Measurements from ENCODE around the gene BARX1. TPM values are rescaled to one million over a fixed set of nuclear protein-coding genes. Genes with fewer than 3 reads are reported as not detected.
"Not testable (repeated sequence)": the region's sequence is repeated elsewhere in the genome, so short reads cannot be mapped to it uniquely, and the experiment has no call there.

BARX1 gene
- total and polyA plus RNA-seq, 4 donors: 0.23 to 0.27 TPM; not detected in 2

GRCh38 chr9:93941493-93941892 lies 13.7 kb downstream of the BARX1 start:
- Histone ChIP-seq H3K9me3 (ENCODE audit: control insufficient read depth, low read length) (no peaks in the 10 kb centered on the region), H3K36me3 (ENCODE audit: control insufficient read depth in 1 of 2, insufficient read depth in 2 of 2, low read length in 1 of 2) (no peaks in the 10 kb centered on the region), H3K27me3 (ENCODE audit: control insufficient read depth in 1 of 2, insufficient read depth in 2 of 2, low read length in 1 of 2) (no peaks in the 10 kb centered on the region), H3K4me3 (ENCODE audit: low read length in 2 of 2) (no peak overlapping the region), H3K4me1 (ENCODE audit: control insufficient read depth in 1 of 2, insufficient read depth in 2 of 2, low read length in 2 of 2) (no peaks in the 10 kb centered on the region), H3K27ac (ENCODE audit: low read depth in 1 of 2, low read length in 2 of 2) (no peak overlapping the region)
- DNase-seq: no peak
- intact Hi-C loops (cut with DNase I): no loop called here
- WGBS, 2 donors: 68 to 78% methylated on average over 2 of the region's 2 CpGs
- ATAC-seq (ENCODE audit: low FRiP score): no peak

- Histone ChIP-seq H3K27me3 (ENCODE audit: control insufficient read depth in 1 of 2, insufficient read depth in 2 of 2, low read length in 1 of 2) (no peaks in the 10 kb centered on the region), H3K36me3 (ENCODE audit: control insufficient read depth in 1 of 2, insufficient read depth in 2 of 2, low read length in 1 of 2) (no peaks in the 10 kb centered on the region), H3K9me3 (ENCODE audit: control insufficient read depth, low read length) (no peaks in the 10 kb centered on the region), H3K27ac (ENCODE audit: low read depth in 1 of 2, low read length in 2 of 2) (no peak overlapping the region), H3K4me1 (ENCODE audit: control insufficient read depth in 1 of 2, insufficient read depth in 2 of 2, low read length in 2 of 2) (no peaks in the 10 kb centered on the region), H3K4me3 (ENCODE audit: low read length in 2 of 2) (no peak overlapping the region)
- no peak for ATAC-seq (ENCODE audit: low FRiP score)
- WGBS, 2 donors: 92% methylated on average over 8 of the region's 8 CpGs
- intact Hi-C loops (cut with DNase I): no loop called here
- no peak for DNase-seq
Observed at GRCh38 chr9:93940951-93941350, 14.2 kb downstream of the BARX1 start.

- H3K9me3 ChIP-seq (ENCODE audit: control insufficient read depth, low read length); H3K27me3 ChIP-seq (ENCODE audit: control insufficient read depth in 1 of 2, insufficient read depth in 2 of 2, low read length in 1 of 2); H3K4me3 ChIP-seq (ENCODE audit: low read length in 2 of 2); ATAC-seq (ENCODE audit: low FRiP score); intact Hi-C loops (cut with DNase I); H3K4me1 ChIP-seq (ENCODE audit: control insufficient read depth in 1 of 2, insufficient read depth in 2 of 2, low read length in 2 of 2); H3K36me3 ChIP-seq (ENCODE audit: control insufficient read depth in 1 of 2, insufficient read depth in 2 of 2, low read length in 1 of 2); H3K27ac ChIP-seq (ENCODE audit: low read depth in 1 of 2, low read length in 2 of 2); DNase-seq: not testable (repeated sequence)
- WGBS, 2 donors: 87 to 90% methylated on average over 7 of the region's 7 CpGs
Observed at GRCh38 chr9:93939589-93939988, 15.6 kb downstream of the BARX1 start.

GRCh38 chr9:93937193-93937592 lies 18.0 kb downstream of the BARX1 start:
- Histone ChIP-seq H3K27me3 (ENCODE audit: control insufficient read depth in 1 of 2, insufficient read depth in 2 of 2, low read length in 1 of 2) (no peaks in the 10 kb centered on the region), H3K36me3 (ENCODE audit: control insufficient read depth in 1 of 2, insufficient read depth in 2 of 2, low read length in 1 of 2) (no peaks in the 10 kb centered on the region), H3K4me3 (ENCODE audit: low read length in 2 of 2) (no peak overlapping the region), H3K9me3 (ENCODE audit: control insufficient read depth, low read length) (no peaks in the 10 kb centered on the region), H3K27ac (ENCODE audit: low read depth in 1 of 2, low read length in 2 of 2) (no peak overlapping the region), H3K4me1 (ENCODE audit: control insufficient read depth in 1 of 2, insufficient read depth in 2 of 2, low read length in 2 of 2) (no peaks in the 10 kb centered on the region)
- WGBS, 2 donors: 37 to 53% methylated on average over 1 of the region's 1 CpG
- ATAC-seq (ENCODE audit: low FRiP score) (no peak), DNase-seq (no peak)
- intact Hi-C loops (cut with DNase I): no loop called here

GRCh38 chr9:93931905-93932304 lies 23.2 kb downstream of the BARX1 start:
- H3K27me3 ChIP-seq (ENCODE audit: control insufficient read depth in 1 of 2, insufficient read depth in 2 of 2, low read length in 1 of 2): no peaks in the 10 kb centered on the region
- no peak for DNase-seq

GRCh38 chr9:93930070-93930469 lies 25.1 kb downstream of the BARX1 start:
- no peaks in the 10 kb centered on the region for H3K36me3 ChIP-seq (ENCODE audit: control insufficient read depth in 1 of 2, insufficient read depth in 2 of 2, low read length in 1 of 2)
- no peaks in the 10 kb centered on the region for H3K4me1 ChIP-seq (ENCODE audit: control insufficient read depth in 1 of 2, insufficient read depth in 2 of 2, low read length in 2 of 2)
- no peak overlapping the region for H3K4me3 ChIP-seq (ENCODE audit: low read length in 2 of 2)
- peaks cover 3% of the 10 kb centered on the region for H3K9me3 ChIP-seq (ENCODE audit: control insufficient read depth, low read length)
- DNase-seq (no peak), ATAC-seq (ENCODE audit: low FRiP score) (no peak)
- intact Hi-C loops (cut with DNase I): no loop called here
- no peak overlapping the region for H3K27ac ChIP-seq (ENCODE audit: low read depth in 1 of 2, low read length in 2 of 2)
- 43 to 55% methylated on average over 8 of the region's 8 CpGs for WGBS, 2 donors
- no peaks in the 10 kb centered on the region for H3K27me3 ChIP-seq (ENCODE audit: control insufficient read depth in 1 of 2, insufficient read depth in 2 of 2, low read length in 1 of 2)

More at GRCh38 chr9:93931905-93932304, 23.2 kb downstream of the BARX1 start:
- H3K36me3 ChIP-seq (ENCODE audit: control insufficient read depth in 1 of 2, insufficient read depth in 2 of 2, low read length in 1 of 2): no peaks in the 10 kb centered on the region
- no peak overlapping the region for H3K4me3 ChIP-seq (ENCODE audit: low read length in 2 of 2)
- no peak for ATAC-seq (ENCODE audit: low FRiP score)
- H3K4me1 ChIP-seq (ENCODE audit: control insufficient read depth in 1 of 2, insufficient read depth in 2 of 2, low read length in 2 of 2): no peaks in the 10 kb centered on the region
- intact Hi-C loops (cut with DNase I): no loop called here
- WGBS, 2 donors: 78 to 82% methylated on average over 11 of the region's 11 CpGs
- peaks cover 3% of the 10 kb centered on the region for H3K9me3 ChIP-seq (ENCODE audit: control insufficient read depth, low read length)
- no peak overlapping the region for H3K27ac ChIP-seq (ENCODE audit: low read depth in 1 of 2, low read length in 2 of 2)

- no peak overlapping the region for H3K4me3 ChIP-seq (ENCODE audit: low read length in 2 of 2)
- intact Hi-C loops (cut with DNase I): no loop called here
- WGBS, 2 donors: 82 to 95% methylated on average over 1 of the region's 1 CpG
- H3K4me1 ChIP-seq (ENCODE audit: control insufficient read depth in 1 of 2, insufficient read depth in 2 of 2, low read length in 2 of 2): no peaks in the 10 kb centered on the region
- no peak for ATAC-seq (ENCODE audit: low FRiP score)
- no peak for DNase-seq
- no peaks in the 10 kb centered on the region for H3K36me3 ChIP-seq (ENCODE audit: control insufficient read depth in 1 of 2, insufficient read depth in 2 of 2, low read length in 1 of 2)
- H3K27ac ChIP-seq (ENCODE audit: low read depth in 1 of 2, low read length in 2 of 2): no peak overlapping the region
- peaks cover 3% of the 10 kb centered on the region for H3K9me3 ChIP-seq (ENCODE audit: control insufficient read depth, low read length)
- H3K27me3 ChIP-seq (ENCODE audit: control insufficient read depth in 1 of 2, insufficient read depth in 2 of 2, low read length in 1 of 2): no peaks in the 10 kb centered on the region
Observed at GRCh38 chr9:93929231-93929630, 25.9 kb downstream of the BARX1 start.

GRCh38 chr9:93922535-93922934 lies 32.6 kb downstream of the BARX1 start:
- Histone ChIP-seq H3K36me3 (ENCODE audit: control insufficient read depth in 1 of 2, insufficient read depth in 2 of 2, low read length in 1 of 2) (no peaks in the 10 kb centered on the region), H3K27me3 (ENCODE audit: control insufficient read depth in 1 of 2, insufficient read depth in 2 of 2, low read length in 1 of 2) (no peaks in the 10 kb centered on the region), H3K4me1 (ENCODE audit: control insufficient read depth in 1 of 2, insufficient read depth in 2 of 2, low read length in 2 of 2) (no peaks in the 10 kb centered on the region), H3K27ac (ENCODE audit: low read depth in 1 of 2, low read length in 2 of 2) (no peak overlapping the region), H3K9me3 (ENCODE audit: control insufficient read depth, low read length) (no peaks in the 10 kb centered on the region), H3K4me3 (ENCODE audit: low read length in 2 of 2) (no peak overlapping the region)
- ATAC-seq (ENCODE audit: low FRiP score): no peak
- intact Hi-C loops (cut with DNase I): no loop called here
- DNase-seq: no peak
- 83 to 85% methylated on average over 4 of the region's 4 CpGs for WGBS, 2 donors

GRCh38 chr9:93920131-93920800 lies 34.9 kb downstream of the BARX1 start:
- intact Hi-C loops (cut with DNase I): no loop called here
- Histone ChIP-seq H3K27ac (ENCODE audit: low read depth in 1 of 2, low read length in 2 of 2) (no peak overlapping the region), H3K9me3 (ENCODE audit: control insufficient read depth, low read length) (no peaks in the 10 kb centered on the region), H3K36me3 (ENCODE audit: control insufficient read depth in 1 of 2, insufficient read depth in 2 of 2, low read length in 1 of 2) (no peaks in the 10 kb centered on the region), H3K4me1 (ENCODE audit: control insufficient read depth in 1 of 2, insufficient read depth in 2 of 2, low read length in 2 of 2) (no peaks in the 10 kb centered on the region), H3K27me3 (ENCODE audit: control insufficient read depth in 1 of 2, insufficient read depth in 2 of 2, low read length in 1 of 2) (no peaks in the 10 kb centered on the region), H3K4me3 (ENCODE audit: low read length in 2 of 2) (no peak overlapping the region)
- DNase-seq (no peak), ATAC-seq (ENCODE audit: low FRiP score) (no peak)
- WGBS, 2 donors: 72 to 76% methylated on average over 19 to 21 of the region's 21 CpGs

Data from aorta (tissue), 5 donors.